Tibial nerve (tissue), 4 donors: Measurements from ENCODE around the gene NPB. TPM values are rescaled to one million over a fixed set of nuclear protein-coding genes. Genes with fewer than 3 reads are reported as not detected.

Source experiments
- DNase-seq, 2 donors: peaks; one replicate each; pipeline ENCODE4 v3.0.0-alpha.2; 2019; ENCODE audit warnings: low spot score in 2 of 2
- H3K27ac ChIP-seq, 4 donors: fragments of 200-600 bp; sonication (generic) in 3 of 4; one replicate each; pipeline ENCODE4 v1.5.1; 2017 to 2019; ENCODE audit warnings: mild to moderate bottlenecking in 1 of 4
- H3K27me3 ChIP-seq, 2 donors: fragments of 200-600 bp; sonication (generic) in 1 of 2; one replicate each; pipeline versions ENCODE4 v1.5.1 to v1.6.0; 2017 to 2019
- H3K36me3 ChIP-seq, 3 donors: fragments of 200-600 bp; sonication (generic); one replicate each; pipeline ENCODE4 v1.5.1; 2018 to 2019
- H3K4me1 ChIP-seq, 4 donors: fragments of 200-600 bp; sonication (generic) in 3 of 4; one replicate each; pipeline ENCODE4 v1.5.1; 2017 to 2019
- H3K4me3 ChIP-seq, 4 donors: fragments of 200-600 bp; sonication (generic) in 3 of 4; one replicate each; pipeline ENCODE4 v1.5.1; 2017 to 2019; ENCODE audit warnings: mild to moderate bottlenecking in 1 of 4, moderate library complexity in 1 of 4
- H3K9me3 ChIP-seq, 4 donors: fragments of 200-600 bp; sonication (generic) in 3 of 4; one replicate each; pipeline ENCODE4 v1.5.1; 2017 to 2019
- CTCF ChIP-seq, 5 experiments: fragments of 200-600 bp in 3 of 5; fragments of 450-650 bp in 2 of 5; sonication (generic) in 3 of 5; IDR thresholded peaks; one replicate each; pipeline ENCODE4 v1.5.1; 2016 to 2019; ENCODE audit warnings: antibody characterized with exemption in 5 of 5, mild to moderate bottlenecking in 3 of 5, moderate library complexity in 2 of 5
- EP300 ChIP-seq, 2 donors: sonication (generic); formaldehyde crosslinking; IDR thresholded peaks; one replicate each; pipeline ENCODE4 v1.6.1; 2017; ENCODE audit warnings: antibody characterized with exemption in 2 of 2, mild to moderate bottlenecking in 1 of 2
- POLR2A ChIP-seq, 2 donors: fragments of 450-650 bp; IDR thresholded peaks; one replicate each; pipeline ENCODE4 v1.6.1; 2017; ENCODE audit warnings: antibody characterized with exemption in 2 of 2, mild to moderate bottlenecking in 2 of 2, moderate library complexity in 2 of 2
- WGBS, 2 donors: methylation state at CpG; one replicate each; pipeline ENCODE4 v1.1.5; 2018; 5-methylcytosine and 5-hydroxymethylcytosine counted together
- total RNA-seq, 4 donors: library from RNA; depleted of rRNA; stranded (reverse); fragments of >200 nt; gene quantifications; one replicate each; pipeline ENCODE4 v1.1.0, GENCODE V29; 2016

NPB gene
- total RNA-seq, 4 donors from 2014 or later: 4.2 to 8.7 (median 5.4) TPM; not detected in 1

- H3K27ac ChIP-seq: peak overlapping the region in 3 of 4 donors; percentile 39 to 62 (median 56)
- H3K4me1 ChIP-seq: peaks cover 0 to 66% (median 38%) of the 10 kb centered on the region in 4 donors
- TF ChIP-seq EP300 (IDR thresholded peaks at IDR 0.05): no peak
- H3K27me3 ChIP-seq: no peaks in the 10 kb centered on the region
- WGBS, 2 donors: 87 to 88% methylated on average over 52 to 57 of the region's 58 CpGs
- peaks cover 0 to 36% (median 3%) of the 10 kb centered on the region in 3 donors for H3K36me3 ChIP-seq
- peak overlapping the region in 2 of 4 donors; percentile 26 to 34 for H3K4me3 ChIP-seq
- DNase-seq: no peak
- H3K9me3 ChIP-seq: no peaks in the 10 kb centered on the region
Observed at GRCh38 chr17:81922566-81923301, 20.7 kb downstream of the NPB start.

- H3K4me3 ChIP-seq: peak overlapping the region in 2 of 4 donors; percentile 26 to 34
- WGBS, 2 donors: 17 to 27% methylated on average over 25 to 28 of the region's 32 CpGs
- H3K27ac ChIP-seq: peak overlapping the region in 3 of 4 donors; percentile 39 to 62 (median 56)
- peak; percentile 36 to 46 for DNase-seq
- peaks cover 0 to 69% (median 40%) of the 10 kb centered on the region in 4 donors for H3K4me1 ChIP-seq
- no peak for TF ChIP-seq POLR2A (IDR thresholded peaks at IDR 0.05)
- no peak for TF ChIP-seq CTCF (IDR thresholded peaks at IDR 0.05)
- no peak for TF ChIP-seq EP300 (IDR thresholded peaks at IDR 0.05)
- H3K9me3 ChIP-seq: no peaks in the 10 kb centered on the region
- H3K27me3 ChIP-seq: no peaks in the 10 kb centered on the region
- peaks cover 0 to 36% (median 3%) of the 10 kb centered on the region in 3 donors for H3K36me3 ChIP-seq
Observed at GRCh38 chr17:81923302-81924260, 21.5 kb downstream of the NPB start.

GRCh38 chr17:81924557-81925532 is 22.8 kb downstream of the NPB start:
- Histone ChIP-seq H3K4me1 (peaks cover 0 to 66% (median 44%) of the 10 kb centered on the region in 4 donors), H3K36me3 (peaks cover 0 to 26% (median 3%) of the 10 kb centered on the region in 3 donors), H3K27ac (peak overlapping the region in 1 of 4 donors; percentile 62), H3K9me3 (no peaks in the 10 kb centered on the region), H3K4me3 (no peak overlapping the region), H3K27me3 (no peaks in the 10 kb centered on the region)
- DNase-seq: no peak
- TF ChIP-seq CTCF (IDR thresholded peaks at IDR 0.05) (no peak), POLR2A (IDR thresholded peaks at IDR 0.05) (no peak), EP300 (IDR thresholded peaks at IDR 0.05) (no peak)
- WGBS, 2 donors: 60 to 61% methylated on average over 19 to 20 of the region's 21 CpGs

GRCh38 chr17:81925860-81926450 is 23.9 kb downstream of the NPB start:
- WGBS, 2 donors: 56 to 61% methylated on average over 10 of the region's 10 CpGs
- Histone ChIP-seq H3K4me3 (peak overlapping the region; percentile 67 to 100 (median 92)), H3K9me3 (no peaks in the 10 kb centered on the region), H3K36me3 (peaks cover 0 to 15% (median 3%) of the 10 kb centered on the region in 3 donors), H3K27me3 (no peaks in the 10 kb centered on the region), H3K27ac (peak overlapping the region in 3 of 4 donors; percentile 93 to 95 (median 94)), H3K4me1 (peaks cover 0 to 66% (median 44%) of the 10 kb centered on the region in 4 donors)
- TF ChIP-seq CTCF (IDR thresholded peaks at IDR 0.05) (no peak), EP300 (IDR thresholded peaks at IDR 0.05) (no peak), POLR2A (IDR thresholded peaks at IDR 0.05) (no peak)
- no peak for DNase-seq
